ENCODE measurements around the gene GIGYF2.

GIGYF2 gene

DNA sequence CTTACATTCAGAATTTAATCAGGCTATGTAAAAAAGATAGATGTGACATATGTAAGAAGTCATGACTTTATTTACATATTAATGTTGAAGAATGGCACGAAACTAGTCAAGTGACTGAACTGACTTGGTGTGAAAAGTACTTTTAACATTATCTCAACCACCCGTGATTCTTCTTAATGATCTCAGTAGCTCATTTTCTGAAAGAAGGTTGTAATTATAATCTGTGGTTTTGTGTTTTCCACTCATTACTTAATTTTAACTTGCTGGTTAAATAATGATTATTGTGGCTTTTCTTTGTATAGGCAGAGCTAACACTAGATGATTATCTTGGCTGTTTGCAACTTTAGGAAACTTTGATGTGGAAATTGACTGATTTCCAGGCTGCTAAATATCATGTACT is 60.8 kb downstream of the GIGYF2 start:
- in situ Hi-C loops (cut with HindIII; ENCODE audit: low sequenced_read_pairs) = no loop called here

DNA sequence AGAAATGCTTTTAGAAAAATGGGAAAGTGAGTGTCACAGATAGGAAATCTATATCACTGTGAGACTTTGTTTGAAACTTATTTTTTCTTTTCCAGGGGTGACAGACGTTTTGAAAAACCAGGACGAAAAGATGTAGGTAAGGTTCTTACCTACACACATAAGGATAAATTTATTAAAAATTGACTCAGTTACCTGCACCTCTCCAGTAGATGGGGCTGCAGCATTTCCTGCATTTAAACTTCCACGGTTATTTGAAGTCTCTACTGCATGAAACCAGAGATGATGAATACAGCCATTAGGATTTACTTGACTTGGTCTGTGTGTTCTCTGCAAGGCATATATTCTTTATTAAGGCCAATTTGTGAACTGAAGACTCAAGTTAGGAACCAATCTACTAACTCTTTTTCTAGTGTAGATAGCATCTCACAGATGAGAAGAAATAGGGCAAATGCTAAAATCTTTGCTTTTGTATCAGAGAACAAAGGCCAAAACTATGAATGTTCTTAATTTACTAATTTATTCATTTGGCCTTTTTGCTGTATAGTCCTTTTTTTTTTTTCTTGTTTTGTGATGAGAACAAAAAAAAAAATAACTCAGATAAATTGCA is 64.3 kb downstream of the GIGYF2 start:
- in situ Hi-C loops (cut with HindIII; ENCODE audit: low sequenced_read_pairs) = no loop called here

DNA sequence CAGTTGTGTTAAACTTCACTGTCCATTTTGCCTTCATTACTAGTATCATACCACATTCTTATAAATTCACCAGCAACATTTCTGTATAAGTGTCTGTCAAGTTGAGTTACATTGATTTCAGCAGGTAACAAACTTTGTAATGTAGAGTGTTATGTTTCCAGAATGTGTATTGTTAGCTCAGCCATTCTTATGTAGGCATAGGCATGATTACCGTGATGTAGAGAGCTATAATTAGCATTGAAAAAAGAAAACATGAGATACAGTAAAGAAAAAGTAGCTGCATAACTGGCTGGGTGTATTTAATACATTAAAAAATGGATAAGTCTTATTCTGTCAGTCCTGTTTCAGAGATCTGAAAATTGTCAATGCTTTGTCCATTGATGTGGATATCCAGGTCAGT is 70.7 kb downstream of the GIGYF2 start:
- in situ Hi-C loops (cut with HindIII; ENCODE audit: low sequenced_read_pairs) = no loop called here

DNA sequence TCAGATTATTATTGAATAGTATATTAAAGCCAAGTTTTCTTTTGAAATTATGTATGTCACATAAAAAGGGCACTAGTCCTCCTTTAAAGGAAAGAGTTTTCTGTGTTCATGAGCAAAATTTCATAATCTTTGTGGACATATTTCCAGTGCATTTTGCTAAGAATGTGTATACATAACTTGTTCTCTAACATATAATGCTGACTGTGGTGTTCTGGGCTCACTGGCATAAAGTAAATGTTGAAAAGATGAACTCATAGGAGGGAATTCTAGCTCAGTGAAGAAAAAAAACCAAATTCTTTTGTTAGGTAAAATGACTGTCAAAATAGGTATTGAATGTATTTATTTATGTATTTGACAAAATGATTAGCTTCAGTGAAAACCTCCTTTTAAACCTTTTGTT is 73.1 kb downstream of the GIGYF2 start:
- in situ Hi-C loops (cut with HindIII; ENCODE audit: low sequenced_read_pairs) = no loop called here

DNA sequence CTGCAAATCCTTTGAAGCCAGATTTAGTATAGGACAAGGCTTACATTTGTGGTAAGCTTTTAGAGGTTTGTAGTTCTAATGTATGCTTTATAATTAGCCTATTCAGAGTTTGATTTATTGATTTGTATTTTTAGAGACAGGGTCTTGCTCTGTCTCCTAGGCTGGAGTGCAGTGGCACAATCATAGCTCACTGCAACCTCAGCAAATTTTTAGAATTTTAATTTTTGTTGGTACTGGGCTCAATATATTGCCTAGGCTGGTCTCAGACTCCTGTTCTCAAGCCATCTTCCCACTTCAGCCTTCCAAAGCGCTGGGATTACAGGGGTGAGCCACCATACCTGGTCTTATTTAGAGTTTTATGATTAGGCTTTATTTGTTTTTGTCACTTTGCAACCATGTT is 74.7 kb downstream of the GIGYF2 start:
- in situ Hi-C loops (cut with HindIII; ENCODE audit: low sequenced_read_pairs) = no loop called here

DNA sequence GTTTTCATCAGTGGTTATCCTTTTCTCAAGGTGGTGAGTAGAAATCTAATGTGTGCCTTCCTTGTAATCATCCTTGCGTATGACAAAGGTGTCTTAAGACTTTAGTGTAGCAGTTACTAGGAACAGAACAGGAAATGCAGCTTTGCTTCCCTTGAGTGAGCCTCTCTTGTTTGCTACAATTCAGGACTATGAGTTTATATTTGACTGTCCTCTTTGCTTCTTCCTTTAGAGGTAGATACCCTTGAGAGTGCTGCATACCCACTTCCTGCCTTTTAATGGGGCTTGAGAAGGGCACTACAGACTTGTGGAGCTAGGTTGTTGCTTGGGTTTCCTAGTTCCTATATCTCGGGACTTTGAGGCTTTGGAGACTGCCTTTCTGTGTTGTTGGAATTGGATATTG is 75.4 kb downstream of the GIGYF2 start:
- in situ Hi-C loops (cut with HindIII; ENCODE audit: low sequenced_read_pairs) = no loop called here

DNA sequence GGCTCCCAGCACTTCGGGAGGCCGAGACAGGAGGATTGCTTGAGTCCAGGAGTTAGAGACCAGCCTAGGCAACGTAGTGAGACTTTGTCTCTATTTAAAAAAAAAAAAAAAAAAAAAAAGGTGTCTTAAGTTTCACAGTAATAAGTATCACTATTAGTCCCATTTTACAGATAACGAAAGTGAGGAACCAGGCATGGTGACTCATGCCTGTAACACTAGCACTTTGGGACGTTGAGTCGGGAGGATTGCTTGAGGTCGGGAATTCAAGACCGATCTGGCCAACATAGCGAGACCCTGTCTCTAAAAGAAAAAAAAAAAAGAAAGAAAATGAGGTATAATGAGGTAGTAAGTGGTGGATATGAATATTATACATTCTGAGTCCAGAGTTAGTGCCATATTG is 76.7 kb downstream of the GIGYF2 start:
- in situ Hi-C loops (cut with HindIII; ENCODE audit: low sequenced_read_pairs) = no loop called here

DNA sequence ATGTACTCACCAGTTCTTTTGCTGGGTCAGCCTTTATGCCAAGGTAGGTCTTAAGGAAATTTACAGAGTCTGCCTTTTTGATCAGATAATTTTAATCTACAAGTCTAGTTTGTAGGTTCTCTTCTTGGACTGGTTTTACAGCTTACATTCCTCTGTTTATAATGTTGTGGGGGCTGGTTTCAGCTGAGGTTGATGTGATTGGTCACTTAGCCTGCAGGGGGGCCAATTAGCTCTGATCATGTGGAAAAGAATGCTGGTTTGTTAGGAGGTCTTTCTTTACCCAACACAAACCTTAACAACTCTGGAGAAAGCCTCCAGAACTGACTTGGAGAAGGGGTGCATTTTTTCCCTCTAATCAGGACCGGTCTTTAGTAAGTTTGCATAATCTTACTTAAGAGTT is 79.3 kb downstream of the GIGYF2 start, which contains the start of gene KCNJ13:
Gene KCNJ13 (minus strand): TSS at position 131 of the 400 bp plus-strand sequence. CDS start 5,203 bp downstream, outside the sequence.
- in situ Hi-C loops (cut with HindIII; ENCODE audit: low sequenced_read_pairs) = no loop called here

DNA sequence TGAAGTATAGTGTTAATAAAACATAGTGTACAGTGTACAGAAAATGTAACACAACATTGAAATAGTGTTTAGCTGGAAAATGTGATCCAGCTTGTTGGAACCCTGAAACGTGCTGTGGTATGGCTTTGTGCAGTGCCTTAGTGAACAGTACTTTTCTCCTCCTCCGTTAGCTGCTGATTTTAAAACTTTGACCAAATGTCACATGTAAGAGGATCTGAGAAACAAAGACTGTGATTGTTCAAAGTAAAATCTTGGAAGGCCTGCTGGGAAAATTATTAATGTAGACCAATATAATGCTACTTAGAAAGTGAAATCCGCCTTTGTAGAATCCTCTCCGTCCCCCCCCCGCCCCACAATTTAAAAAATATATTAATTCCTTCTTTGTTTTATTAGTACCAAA is 80.1 kb downstream of the GIGYF2 start:
- in situ Hi-C loops (cut with HindIII; ENCODE audit: low sequenced_read_pairs) = no loop called here

DNA sequence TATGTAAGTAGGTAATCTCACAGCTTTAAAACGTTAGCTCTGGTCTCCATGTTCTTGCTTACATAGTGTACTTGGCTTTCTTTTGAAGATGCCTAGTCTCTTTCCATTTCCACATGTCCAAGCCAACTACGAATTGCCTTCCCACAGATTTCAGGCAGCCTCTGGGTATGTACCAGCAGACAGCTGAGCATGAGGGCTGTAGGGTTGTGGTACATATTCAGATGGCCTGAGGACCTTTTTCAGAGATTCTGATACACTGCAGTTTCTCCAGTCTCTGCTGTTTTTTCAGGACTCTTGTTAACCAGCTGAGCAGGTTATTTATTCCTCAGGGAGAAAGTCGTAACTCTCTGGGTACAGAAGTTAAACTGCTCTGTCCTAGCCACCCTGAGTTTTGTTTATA is 82.3 kb downstream of the GIGYF2 start:
- in situ Hi-C loops (cut with HindIII; ENCODE audit: low sequenced_read_pairs) = no loop called here

DNA sequence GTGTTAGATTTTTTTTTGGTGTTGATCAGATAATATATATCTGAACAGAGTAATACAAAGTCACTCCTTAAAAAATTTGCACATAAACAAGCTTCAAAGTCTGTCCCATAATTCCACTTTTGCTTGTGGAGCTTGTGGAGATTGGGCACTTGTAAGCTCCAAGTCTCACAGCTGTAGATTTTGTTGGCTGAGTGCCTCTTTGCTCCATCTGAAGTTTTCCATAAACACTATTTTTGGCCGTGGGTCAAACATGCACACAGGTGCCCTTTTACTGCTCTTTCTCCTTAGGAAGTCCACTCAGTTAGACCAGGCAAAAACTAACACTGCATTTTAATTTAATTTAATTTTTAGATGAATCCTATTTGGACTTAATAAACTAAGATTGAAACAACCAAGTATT is 82.8 kb downstream of the GIGYF2 start:
- in situ Hi-C loops (cut with HindIII; ENCODE audit: low sequenced_read_pairs) = no loop called here

DNA sequence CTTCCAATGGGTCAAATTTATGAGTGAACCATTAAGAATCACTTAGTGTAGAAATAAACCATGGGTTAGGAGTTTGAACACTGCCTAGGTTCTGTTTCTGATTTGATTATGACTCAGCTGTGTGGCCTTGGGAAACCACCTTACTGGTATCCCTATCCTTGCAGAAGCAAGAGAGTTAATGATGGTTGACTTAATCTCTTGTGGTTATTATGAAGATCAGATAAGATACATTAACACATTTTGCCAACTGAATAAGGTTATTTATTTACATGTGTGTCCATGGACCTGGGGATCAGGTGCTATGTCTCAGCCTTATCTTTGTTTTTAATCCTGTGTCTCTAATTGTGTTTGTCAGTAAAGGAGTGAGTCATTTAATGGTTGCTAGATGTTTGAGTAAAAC is 84.6 kb downstream of the GIGYF2 start:
- in situ Hi-C loops (cut with HindIII; ENCODE audit: low sequenced_read_pairs) = no loop called here

DNA sequence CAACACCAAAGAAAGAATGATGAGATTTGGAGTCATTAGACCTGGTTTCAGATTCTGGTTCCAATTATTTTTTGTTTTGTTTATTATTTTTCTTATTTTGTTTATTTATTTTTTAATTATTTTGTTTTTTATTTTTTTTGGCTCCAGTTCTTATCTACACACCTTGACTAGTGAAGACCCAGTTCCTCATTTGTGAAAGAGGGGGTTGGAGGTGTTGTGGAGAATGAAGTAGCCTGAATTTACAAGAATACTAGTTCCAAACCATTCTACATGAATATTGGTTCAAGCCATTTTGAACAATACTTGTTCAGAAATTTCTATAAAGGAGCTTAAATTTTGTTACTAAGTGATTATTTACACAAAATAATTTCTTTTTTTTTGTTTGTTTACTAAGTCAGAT is 86.1 kb downstream of the GIGYF2 start:
- in situ Hi-C loops (cut with HindIII; ENCODE audit: low sequenced_read_pairs) = no loop called here

DNA sequence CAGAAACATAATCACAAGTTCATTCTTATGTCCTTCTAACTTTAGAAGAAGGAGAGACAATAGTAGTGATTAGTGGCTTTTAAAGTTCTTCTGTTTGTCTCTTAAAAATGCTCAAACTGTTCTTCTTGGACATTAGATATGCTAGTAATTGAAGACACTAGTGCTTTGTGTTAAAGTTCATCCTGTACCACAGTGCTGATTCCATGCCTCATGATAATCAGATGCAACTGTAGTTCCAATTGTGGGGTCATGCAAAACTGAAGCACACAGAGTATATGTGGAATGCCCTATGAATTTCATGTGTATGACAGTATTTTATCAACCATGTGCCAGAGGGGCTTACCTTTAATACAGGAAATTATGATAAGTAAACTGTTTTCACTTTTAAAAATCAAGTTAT is 90.7 kb downstream of the GIGYF2 start:
- in situ Hi-C loops (cut with HindIII; ENCODE audit: low sequenced_read_pairs) = loop anchor here (5.0 kb wide), 1 partner anchor 34 kb away; no protein-coding TSS in a partner anchor

DNA sequence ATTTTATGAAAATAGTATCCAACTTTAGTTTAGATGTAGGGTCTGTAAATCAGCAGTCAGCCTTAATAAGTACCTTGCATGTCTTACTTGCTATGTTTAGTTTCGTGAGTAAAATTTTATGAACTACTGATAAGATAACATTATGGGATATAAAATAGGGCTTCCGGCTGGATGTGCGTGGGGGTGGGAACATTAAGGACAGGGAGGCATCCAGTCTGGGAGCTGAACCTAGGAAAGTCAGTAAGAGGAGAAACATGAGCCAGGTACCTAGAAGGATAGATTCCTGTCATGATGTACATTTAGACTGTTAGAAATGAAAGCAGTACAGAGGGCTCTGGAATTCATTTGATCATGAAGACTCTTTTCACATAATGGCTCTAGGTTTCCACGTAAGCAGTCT is 92.0 kb downstream of the GIGYF2 start:
- in situ Hi-C loops (cut with HindIII; ENCODE audit: low sequenced_read_pairs) = loop anchor here (5.0 kb wide), 1 partner anchor 33 kb away; no protein-coding TSS in a partner anchor

DNA sequence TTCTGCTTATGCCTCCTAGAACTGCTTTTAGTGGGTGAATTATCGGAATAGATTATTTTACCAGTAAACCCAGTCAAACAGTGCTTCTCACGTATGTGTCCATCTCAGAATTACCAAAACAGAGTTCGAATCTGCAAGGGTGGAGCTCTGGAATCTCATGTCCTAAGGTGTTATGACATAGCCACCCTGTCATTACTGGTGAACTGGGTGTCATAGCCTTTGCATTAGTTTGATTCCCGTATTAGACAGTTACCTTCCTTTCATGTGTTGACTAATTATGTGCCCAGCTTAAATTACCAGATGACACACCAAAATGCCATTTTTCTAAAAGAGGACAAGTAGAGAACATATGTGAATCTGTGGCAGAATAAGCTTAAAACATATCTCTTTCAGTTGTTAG is 94.4 kb downstream of the GIGYF2 start:
- in situ Hi-C loops (cut with HindIII; ENCODE audit: low sequenced_read_pairs) = no loop called here

DNA sequence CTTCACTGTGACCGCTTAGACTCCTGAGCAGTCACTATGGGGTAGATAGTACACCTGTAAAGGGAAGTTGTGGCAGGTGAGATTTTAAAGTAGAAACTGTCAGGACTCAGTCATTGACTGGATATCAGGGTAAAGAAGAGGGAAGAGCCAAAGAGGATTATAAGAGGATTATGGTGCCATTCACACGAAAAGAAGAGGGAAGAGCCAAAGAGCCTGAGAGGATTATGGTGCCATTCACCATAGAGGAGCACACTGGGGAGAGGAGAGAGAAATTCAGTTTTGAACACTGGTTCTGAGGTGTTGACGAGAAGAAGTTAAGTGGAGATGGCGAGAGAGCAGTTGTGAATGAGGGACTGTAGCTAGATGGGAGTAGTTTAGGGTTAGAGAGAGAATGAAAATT is 96.1 kb downstream of the GIGYF2 start:
- in situ Hi-C loops (cut with HindIII; ENCODE audit: low sequenced_read_pairs) = no loop called here

DNA sequence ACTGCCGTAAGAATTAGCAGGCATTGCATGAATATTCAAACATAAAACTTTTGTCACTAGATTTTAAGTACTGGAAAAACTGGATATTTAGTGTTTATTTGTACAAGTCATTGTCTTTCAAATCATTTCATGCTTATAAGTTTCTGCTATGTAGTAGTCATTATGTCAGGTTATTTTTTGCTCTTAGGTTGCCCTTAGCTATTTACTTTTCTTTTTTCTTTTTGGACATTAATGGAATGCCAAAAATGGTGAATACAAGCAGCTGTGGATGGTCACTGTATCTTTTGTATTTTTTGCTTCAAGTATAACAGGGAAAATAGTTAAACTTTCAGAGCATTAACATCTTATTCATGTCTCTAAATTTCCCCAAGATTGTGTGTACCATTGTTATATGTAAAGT is 97.8 kb downstream of the GIGYF2 start:
- in situ Hi-C loops (cut with HindIII; ENCODE audit: low sequenced_read_pairs) = no loop called here

DNA sequence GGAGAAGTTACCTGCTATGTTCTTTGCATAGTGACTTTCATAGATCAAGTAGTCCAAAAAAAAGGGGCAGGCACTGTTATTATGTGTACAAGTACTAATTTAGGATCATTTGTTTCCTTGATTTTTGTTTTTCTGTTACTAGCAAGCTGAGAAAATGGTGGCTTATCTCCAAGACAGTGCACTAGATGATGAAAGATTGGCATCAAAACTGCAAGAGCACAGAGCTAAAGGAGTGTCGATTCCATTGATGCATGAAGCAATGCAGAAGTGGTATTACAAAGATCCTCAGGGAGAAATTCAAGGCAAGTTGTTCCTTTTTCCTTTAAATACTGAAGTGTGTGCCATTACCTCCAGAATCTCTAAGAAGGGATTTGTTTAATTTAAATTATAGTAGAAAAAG is 98.8 kb downstream of the GIGYF2 start:
- in situ Hi-C loops (cut with HindIII; ENCODE audit: low sequenced_read_pairs) = no loop called here

DNA sequence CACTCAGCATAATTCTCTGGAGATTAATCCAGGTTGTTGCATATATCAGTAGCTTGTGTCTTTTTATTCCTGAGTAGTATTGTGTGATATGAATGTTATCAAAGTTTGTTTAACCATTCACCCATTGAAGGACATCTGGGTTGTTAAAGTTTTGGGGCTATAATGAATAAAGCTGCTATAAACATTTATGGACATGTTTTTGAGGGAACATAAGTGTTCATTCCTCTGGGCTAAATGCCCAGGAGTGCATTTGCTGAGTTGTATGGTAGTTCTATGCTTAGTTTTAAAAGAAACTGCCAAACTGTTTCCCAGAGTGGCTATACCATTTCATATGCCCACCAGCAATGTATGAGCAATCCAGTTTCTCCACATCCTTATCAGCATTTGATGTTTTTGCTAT is 101.1 kb downstream of the GIGYF2 start:
- in situ Hi-C loops (cut with HindIII; ENCODE audit: low sequenced_read_pairs) = no loop called here

DNA sequence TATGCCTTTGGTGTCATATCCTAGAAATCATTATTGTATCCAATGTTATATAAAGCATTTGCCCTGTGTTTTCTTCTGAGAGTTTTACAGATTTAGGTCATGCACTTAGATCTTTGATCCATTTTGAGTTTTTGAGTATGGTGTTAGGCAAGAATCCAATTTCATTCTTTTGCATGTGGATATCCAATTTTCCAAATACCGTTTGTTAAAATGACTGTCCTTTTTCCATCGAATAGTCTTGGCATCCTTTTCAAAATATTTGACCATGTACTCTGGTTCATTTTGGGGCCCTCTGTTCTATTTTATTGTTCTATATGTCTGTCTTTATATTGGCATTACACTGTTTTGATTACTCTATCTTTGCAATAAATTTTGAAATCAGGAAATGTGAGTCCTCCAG is 103.0 kb downstream of the GIGYF2 start:
- in situ Hi-C loops (cut with HindIII; ENCODE audit: low sequenced_read_pairs) = no loop called here

DNA sequence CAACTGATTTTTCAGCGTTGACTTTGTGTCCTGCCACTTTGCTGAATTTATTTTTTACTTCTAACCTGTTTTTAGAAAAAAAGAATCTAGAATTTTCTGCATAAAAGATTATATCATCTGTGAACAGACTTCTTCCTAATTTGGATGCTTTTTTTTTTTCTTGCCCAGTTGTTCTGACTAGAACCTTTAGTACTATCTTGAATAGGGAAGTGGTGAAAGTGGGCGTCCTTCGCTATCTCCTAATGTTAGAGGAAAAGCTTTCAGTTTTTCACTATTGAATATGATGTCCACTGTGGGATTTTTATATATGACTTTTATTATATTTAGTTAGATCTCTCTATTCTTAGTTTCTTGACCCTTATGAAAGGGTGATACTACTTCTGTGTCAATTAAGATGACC is 105.0 kb downstream of the GIGYF2 start:
- in situ Hi-C loops (cut with HindIII; ENCODE audit: low sequenced_read_pairs) = no loop called here

DNA sequence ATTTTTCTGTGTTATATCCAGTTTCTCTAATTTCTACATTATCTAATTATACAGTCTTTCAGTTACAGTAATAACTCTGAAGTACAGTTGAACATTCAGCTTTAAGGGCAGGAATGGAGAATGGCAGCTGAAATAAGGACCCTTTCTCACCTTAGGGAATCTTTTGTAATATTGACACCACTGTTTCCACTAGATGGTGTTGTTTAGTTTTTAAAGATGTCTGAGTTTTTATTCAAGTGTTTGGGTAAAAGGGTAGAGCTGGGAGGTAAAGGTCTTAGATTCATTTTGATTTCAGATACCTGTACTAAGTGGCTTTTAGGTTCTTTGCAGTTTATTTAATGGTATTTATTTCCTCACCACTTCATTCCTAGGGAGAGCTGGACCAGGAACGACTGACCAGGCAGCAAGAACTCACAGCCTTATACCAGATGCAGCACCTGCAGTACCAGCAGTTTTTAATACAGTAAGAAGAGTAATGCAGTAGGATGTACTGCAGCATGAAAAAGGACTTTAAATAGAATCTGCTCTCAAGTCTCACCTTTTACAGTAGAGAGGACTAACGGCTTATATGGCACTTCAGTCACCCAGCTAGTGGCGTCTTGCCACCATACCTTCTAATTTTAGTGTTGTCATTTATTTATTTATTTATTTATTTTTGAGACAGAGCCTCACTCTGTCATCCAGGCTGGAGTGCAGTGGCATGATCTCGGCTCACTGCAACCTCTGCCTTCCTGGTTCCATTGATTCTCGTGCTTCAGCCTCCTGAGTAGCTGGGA is 112.4 kb downstream of the GIGYF2 start:
- in situ Hi-C loops (cut with HindIII; ENCODE audit: low sequenced_read_pairs) = no loop called here

All from DLD1 (cell line).